H9 (cell line): ENCODE measurements around the gene CUBN. TPM values are rescaled to one million over a fixed set of nuclear protein-coding genes. Genes with fewer than 3 reads are reported as not detected.

Experiments used
- DNase-seq: peaks from one replicate; pipeline ENCODE4 v3.0.0-alpha.2; 2017
- H2AFZ ChIP-seq: one replicate; pipeline ENCODE4 v1.6.1; 2013; ENCODE audit warnings: mild to moderate bottlenecking, low read length, control low read depth, moderate library complexity
- H2AK5ac ChIP-seq: 2 replicates; pipeline ENCODE4 v1.6.1; 2013; ENCODE audit warnings: low read length, control low read depth, mixed read lengths; ENCODE audit not compliant: insufficient read length
- H2BK120ac ChIP-seq: one replicate; pipeline ENCODE4 v1.6.1; 2013; ENCODE audit warnings: low read depth, mild to moderate bottlenecking, low read length, control low read depth, inconsistent platforms; ENCODE audit not compliant: poor library complexity, severe bottlenecking
- H2BK12ac ChIP-seq: 2 replicates; pipeline ENCODE4 v1.6.1; 2013; ENCODE audit warnings: low read length, control low read depth, mixed read lengths, low read depth; ENCODE audit not compliant: insufficient read length
- H2BK15ac ChIP-seq: 2 replicates; pipeline ENCODE4 v1.6.1; 2013; ENCODE audit warnings: low read depth, low read length, control low read depth
- H2BK20ac ChIP-seq: one replicate; pipeline ENCODE4 v1.6.1; 2013; ENCODE audit warnings: low read depth, mild to moderate bottlenecking, low read length, control low read depth, inconsistent platforms; ENCODE audit not compliant: poor library complexity, severe bottlenecking
- H2BK5ac ChIP-seq: 2 replicates; pipeline ENCODE4 v1.6.1; 2013; ENCODE audit warnings: low read length, control low read depth, mixed read lengths; ENCODE audit not compliant: insufficient read length
- H3K14ac ChIP-seq: 2 replicates; pipeline ENCODE4 v1.6.1; 2013; ENCODE audit warnings: low read length, control low read depth; ENCODE audit not compliant: insufficient read depth
- H3K18ac ChIP-seq: 2 replicates; pipeline ENCODE4 v1.6.1; 2013; ENCODE audit warnings: low read depth, mild to moderate bottlenecking, mixed read lengths, low read length, control low read depth; ENCODE audit not compliant: insufficient read length
- H3K23ac ChIP-seq: 2 replicates; pipeline ENCODE4 v1.6.1; 2013; ENCODE audit warnings: low read length, control low read depth, mixed read lengths, low read depth; ENCODE audit not compliant: insufficient read length
- H3K23me2 ChIP-seq: 2 replicates; pipeline ENCODE4 v1.6.1; 2013; ENCODE audit warnings: low read depth, mild to moderate bottlenecking, mixed read lengths, low read length, control low read depth; ENCODE audit not compliant: insufficient read length, poor library complexity, severe bottlenecking
- H3K27ac ChIP-seq: 2 replicates; pipeline ENCODE4 v1.5.1; 2013; ENCODE audit warnings: low read length, control low read depth, mixed read lengths, low read depth; ENCODE audit not compliant: insufficient read length
- H3K27me3 ChIP-seq: 2 replicates; pipeline ENCODE4 v1.6.1; 2013; ENCODE audit warnings: low read length, control low read depth, inconsistent platforms; ENCODE audit not compliant: insufficient read depth
- H3K4ac ChIP-seq: 2 replicates; pipeline ENCODE4 v1.6.1; 2013; ENCODE audit warnings: low read depth, mild to moderate bottlenecking, control low read depth, inconsistent platforms, low read length, moderate library complexity
- H3K4me1 ChIP-seq: 2 replicates; pipeline ENCODE4 v1.6.1; 2013; ENCODE audit warnings: low read length, control low read depth, inconsistent platforms; ENCODE audit not compliant: insufficient read depth
- H3K4me2 ChIP-seq: 2 replicates; pipeline ENCODE4 v1.6.1; 2013; ENCODE audit warnings: low read length, control low read depth, mixed read lengths; ENCODE audit not compliant: insufficient read length, insufficient read depth
- H3K56ac ChIP-seq: 2 replicates; pipeline ENCODE4 v1.6.1; 2013; ENCODE audit warnings: low read depth, mild to moderate bottlenecking, mixed read lengths, low read length, control low read depth; ENCODE audit not compliant: insufficient read length
- H3K79me1 ChIP-seq: 2 replicates; pipeline ENCODE4 v1.6.1; 2013; ENCODE audit warnings: low read depth, mild to moderate bottlenecking, moderate library complexity, low read length, control low read depth, inconsistent platforms; ENCODE audit not compliant: insufficient read depth, poor library complexity, severe bottlenecking
- H3K79me2 ChIP-seq: 2 replicates; pipeline ENCODE4 v1.6.1; 2013; ENCODE audit warnings: low read length, control low read depth, inconsistent platforms; ENCODE audit not compliant: insufficient read depth
- H3K9ac ChIP-seq: 2 replicates; pipeline ENCODE4 v1.6.1; 2013; ENCODE audit warnings: low read length, control low read depth, mixed read lengths; ENCODE audit not compliant: insufficient read length; ENCODE audit errors: extremely low read depth
- H3K9me3 ChIP-seq: one replicate; pipeline ENCODE4 v1.6.1; 2013; ENCODE audit warnings: low read depth, low read length, inconsistent platforms; ENCODE audit not compliant: control insufficient read depth
- H3T11ph ChIP-seq: one replicate; pipeline ENCODE4 v1.6.1; 2013; ENCODE audit warnings: mild to moderate bottlenecking, low read length, control low read depth, inconsistent platforms
- H4K20me1 ChIP-seq: one replicate; pipeline ENCODE4 v1.6.1; 2013; ENCODE audit not compliant: control insufficient read depth, insufficient read length, insufficient read depth
- H4K5ac ChIP-seq: 2 replicates; pipeline ENCODE4 v1.6.1; 2013; ENCODE audit warnings: low read depth, mild to moderate bottlenecking, mixed read lengths, low read length, control low read depth; ENCODE audit not compliant: insufficient read length
- H4K8ac ChIP-seq: replicated peaks from 2 replicates; pipeline ENCODE4 v1.6.1; 2013; ENCODE audit warnings: low read length, control low read depth, mixed read lengths, low read depth; ENCODE audit not compliant: insufficient read length
- H4K91ac ChIP-seq: 2 replicates; pipeline ENCODE4 v1.6.1; 2013; ENCODE audit warnings: low read depth, mild to moderate bottlenecking, moderate library complexity, mixed read lengths, low read length, control low read depth; ENCODE audit not compliant: insufficient read length
- H3K27ac Mint-ChIP-seq, 3 experiments: 2 replicates in 2 of 3; 3 replicates in 1 of 3; pipeline ENCODE4 v1.8.0; 2020 to 2021; ENCODE audit warnings: mixed read lengths in 3 of 3, mild to moderate bottlenecking in 1 of 3, moderate library complexity in 1 of 3
- H3K27me3 Mint-ChIP-seq: 2 replicates; pipeline ENCODE4 v1.8.0; 2021; ENCODE audit warnings: low read depth, mild to moderate bottlenecking, moderate library complexity, mixed read lengths
- H3K36me3 Mint-ChIP-seq, 3 experiments: 2 replicates in 2 of 3; 3 replicates in 1 of 3; pipeline ENCODE4 v1.8.0; 2020 to 2021; ENCODE audit warnings: low read depth in 3 of 3, mixed read lengths in 3 of 3; ENCODE audit not compliant: insufficient read depth in 1 of 3
- H3K4me1 Mint-ChIP-seq, 2 experiments: 2 replicates each; pipeline ENCODE4 v1.8.0; 2020; ENCODE audit warnings: mixed read lengths in 2 of 2
- H3K4me3 Mint-ChIP-seq, 2 experiments: 2 replicates in 1 of 2; 3 replicates in 1 of 2; pipeline ENCODE4 v1.8.0; 2020 to 2021; ENCODE audit warnings: mild to moderate bottlenecking in 2 of 2, mixed read lengths in 2 of 2, moderate library complexity in 1 of 2
- H3K9me3 Mint-ChIP-seq, 2 experiments: 2 replicates in 1 of 2; 3 replicates in 1 of 2; pipeline ENCODE4 v1.8.0; 2020; ENCODE audit warnings: mild to moderate bottlenecking in 2 of 2, mixed read lengths in 2 of 2, moderate library complexity in 1 of 2
- WGBS: extraction: QIAGEN DNeasy Blood & Tissue Kit; methylation state at CpG from one replicate; pipeline ENCODE4 v1.1.7; 2013; ENCODE audit warnings: missing lambda C conversion rate, low lambda C conversion rate, mixed read lengths; ENCODE audit not compliant: insufficient read length; ENCODE audit errors: extremely low coverage; 5-methylcytosine and 5-hydroxymethylcytosine counted together
- total RNA-seq: library from RNA; stranded (reverse); gene quantifications from 2 replicates; pipeline ENCODE4 v1.2.1, GENCODE V29; 2021
- TF ChIP-seq, protein P1 (sequence below): fragments of 200-600 bp; sonication (generic); conservative IDR thresholded peaks from 3 replicates; pipeline ENCODE4 v1.8.0; 2021; ENCODE audit warnings: antibody characterized with exemption, mild to moderate bottlenecking

Gene CUBN
- total RNA-seq, 1 experiment from 2014 or later, result 0.26 TPM

DNA sequence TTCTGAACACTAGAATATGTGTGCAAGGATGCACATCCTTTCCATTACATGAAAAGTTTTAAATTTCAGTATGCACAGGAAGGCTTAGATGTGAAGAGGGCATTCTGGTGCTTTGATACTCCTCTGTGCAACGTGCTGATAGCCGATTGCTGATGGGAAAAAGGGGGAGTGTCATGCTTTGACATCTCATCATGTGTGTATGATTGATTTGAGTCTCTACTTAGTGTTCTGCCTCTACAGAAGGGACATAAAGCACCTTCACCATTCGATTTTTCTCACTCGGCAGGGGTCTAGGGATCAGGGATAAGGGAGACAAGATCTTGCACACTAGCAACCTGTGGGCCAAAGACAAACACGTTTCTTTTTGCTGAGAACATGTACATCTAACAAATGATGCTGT, 197.7 kb downstream of the CUBN start:
- no peaks in the 10 kb centered on the region for H3K4me1 ChIP-seq
- H3K9me3 ChIP-seq, result no peaks in the 10 kb centered on the region
- no peak overlapping the region for H2BK20ac ChIP-seq
- no peaks in the 10 kb centered on the region for H3K79me2 ChIP-seq
- H3K4me3 Mint-ChIP-seq, result no peak overlapping the region
- no peak overlapping the region for H3K14ac ChIP-seq
- no peaks in the 10 kb centered on the region for H3K36me3 Mint-ChIP-seq
- no peak overlapping the region for H2BK5ac ChIP-seq
- no peak overlapping the region for H3K4ac ChIP-seq
- no peak overlapping the region for H2AK5ac ChIP-seq
- no peak overlapping the region for H3K27ac ChIP-seq
- H2BK120ac ChIP-seq, result no peak overlapping the region
- no peak overlapping the region for H4K91ac ChIP-seq
- no CpG with 5 or more reads among the region's 5 CpGs for WGBS
- H3K9me3 Mint-ChIP-seq, result no peaks in the 10 kb centered on the region
- no peaks in the 10 kb centered on the region for H3K27me3 ChIP-seq
- no peaks in the 10 kb centered on the region for H3K79me1 ChIP-seq
- H4K5ac ChIP-seq, result no peak overlapping the region
- H3K9ac ChIP-seq, result no peak overlapping the region
- no peak overlapping the region for H4K8ac ChIP-seq
- no peak overlapping the region for H3K4me2 ChIP-seq
- H4K20me1 ChIP-seq, result no peaks in the 10 kb centered on the region
- H3T11ph ChIP-seq, result no peak overlapping the region
- no peak overlapping the region for H2BK15ac ChIP-seq
- H3K4me1 Mint-ChIP-seq, result peaks cover 8 to 13% of the 10 kb centered on the region in 2 experiments
- TF ChIP-seq, protein P1, sequence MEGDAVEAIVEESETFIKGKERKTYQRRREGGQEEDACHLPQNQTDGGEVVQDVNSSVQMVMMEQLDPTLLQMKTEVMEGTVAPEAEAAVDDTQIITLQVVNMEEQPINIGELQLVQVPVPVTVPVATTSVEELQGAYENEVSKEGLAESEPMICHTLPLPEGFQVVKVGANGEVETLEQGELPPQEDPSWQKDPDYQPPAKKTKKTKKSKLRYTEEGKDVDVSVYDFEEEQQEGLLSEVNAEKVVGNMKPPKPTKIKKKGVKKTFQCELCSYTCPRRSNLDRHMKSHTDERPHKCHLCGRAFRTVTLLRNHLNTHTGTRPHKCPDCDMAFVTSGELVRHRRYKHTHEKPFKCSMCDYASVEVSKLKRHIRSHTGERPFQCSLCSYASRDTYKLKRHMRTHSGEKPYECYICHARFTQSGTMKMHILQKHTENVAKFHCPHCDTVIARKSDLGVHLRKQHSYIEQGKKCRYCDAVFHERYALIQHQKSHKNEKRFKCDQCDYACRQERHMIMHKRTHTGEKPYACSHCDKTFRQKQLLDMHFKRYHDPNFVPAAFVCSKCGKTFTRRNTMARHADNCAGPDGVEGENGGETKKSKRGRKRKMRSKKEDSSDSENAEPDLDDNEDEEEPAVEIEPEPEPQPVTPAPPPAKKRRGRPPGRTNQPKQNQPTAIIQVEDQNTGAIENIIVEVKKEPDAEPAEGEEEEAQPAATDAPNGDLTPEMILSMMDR, result no peak
- H3K27ac Mint-ChIP-seq, result no peak overlapping the region
- H3K18ac ChIP-seq, result no peak overlapping the region
- H2AFZ ChIP-seq, result no peak overlapping the region
- H3K56ac ChIP-seq, result no peak overlapping the region
- DNase-seq, result no peak
- no peak overlapping the region for H2BK12ac ChIP-seq
- no peak overlapping the region for H3K23ac ChIP-seq
- H3K23me2 ChIP-seq, result no peaks in the 10 kb centered on the region
- H3K27me3 Mint-ChIP-seq, result peaks cover 9% of the 10 kb centered on the region
